Superior temporal gyrus (tissue), 1 donor: ENCODE measurements around the gene LRRC14B.
"Not testable (repeated sequence)": the region's sequence is repeated elsewhere in the genome, so short reads cannot be mapped to it uniquely, and the experiment has no call there.

Experiments
- DNase-seq: peaks from one replicate; pipeline ENCODE4 v3.0.0-alpha.2; 2016; ENCODE audit errors: extremely low spot score

The LRRC14B gene

GRCh38 chr5:240550-240949 lies 49.3 kb downstream of the LRRC14B start:
- DNase-seq, result not testable (repeated sequence)

GRCh38 chr5:241045-241669 lies 49.9 kb downstream of the LRRC14B start:
- not testable (repeated sequence) for DNase-seq

GRCh38 chr5:243683-244367 lies 52.5 kb downstream of the LRRC14B start:
- DNase-seq, result not testable (repeated sequence)

- not testable (repeated sequence) for DNase-seq
These were observed 54.4 kb downstream of the LRRC14B start for GRCh38 chr5:245717-246116.
